ENCODE results near the gene PIAS4. TPM values are rescaled to one million over a fixed set of nuclear protein-coding genes. Genes with fewer than 3 reads are reported as not detected.

The PIAS4 gene
- total and polyA plus RNA-seq, 2 donors (not counting 3 experiments of a cell fraction or from before 2014, with no cell fraction given), result 26.2 to 46.2 TPM

GRCh38 chr19:4077800-4078684 lies 70.5 kb downstream of the PIAS4 start:
- Histone ChIP-seq H3K36me3 (ENCODE audit: control insufficient read depth in 2 of 2, extremely low read depth in 1 of 2, insufficient read depth in 2 of 2, low read length in 2 of 2) (no peaks in the 10 kb centered on the region), H4K20me1 (replicated peaks; ENCODE audit: control insufficient read depth, extremely low read depth, insufficient read depth, low read length) (no peaks in the 10 kb centered on the region), H3K4me3 (replicated peaks in 1 of 3; ENCODE audit: insufficient read depth in 1 of 3, low read depth in 1 of 3, low read length in 3 of 3) (peak overlapping the region; percentile 29 to 52 (median 43)), H2AFZ (ENCODE audit: low read depth, low read length) (peak overlapping the region; percentile 97), H3K9me1 (replicated peaks; ENCODE audit: control insufficient read depth, extremely low read depth, insufficient read depth, low read length) (no peaks in the 10 kb centered on the region), H3K27ac (ENCODE audit: insufficient read depth, low read depth, low read length) (no peak overlapping the region), H3K9ac (replicated peaks; ENCODE audit: extremely low read depth, insufficient read depth, low read length) (no peak overlapping the region), H3K4me1 (ENCODE audit: control insufficient read depth, extremely low read depth, insufficient read depth, low read length) (peaks cover 6% of the 10 kb centered on the region), H3K9me3 (replicated peaks; ENCODE audit: control insufficient read depth, insufficient read depth, low read length) (no peaks in the 10 kb centered on the region), H3K79me2 (ENCODE audit: control insufficient read depth, insufficient read depth, low read length) (no peaks in the 10 kb centered on the region), H3K4me2 (ENCODE audit: insufficient read depth, low read length) (peak overlapping the region; percentile 73), H3K27me3 (ENCODE audit: control insufficient read depth in 2 of 2, insufficient read depth in 2 of 2, low read length in 2 of 2) (no peaks in the 10 kb centered on the region)
- CTCF ChIA-PET, result interaction anchor here (0.8 to 3.3 kb wide), 3 partner anchors 11 to 62 kb away, joined by 3 to 13 read pairs (median 3); no protein-coding TSS in a partner anchor
- POLR2A ChIA-PET, result interaction anchor here (0.5 to 1.3 kb wide), 2 partner anchors 11 to 20 kb away, joined by 3 to 7 read pairs; no protein-coding TSS in a partner anchor
- FAIRE-seq (peak; percentile 79), DNase-seq (ENCODE audit: low read depth, low spot score) (peak; percentile 25)
- intact Hi-C loops (cut with micrococcal nuclease), result no loop called here
- no TSS peak for BruUV-seq (replicated peaks)
- dilution Hi-C loops (cut with MboI; ENCODE audit: extremely low pct_ligation_motif_present, low sequenced_read_pairs), result no loop called here
- no peak for TF ChIP-seq GATA2 (IDR thresholded peaks at IDR 0.05; ENCODE audit: insufficient read depth, insufficient read length, low read depth, low read length)
- TF ChIP-seq FOS (IDR thresholded peaks at IDR 0.05; ENCODE audit: borderline replicate concordance, insufficient read depth, low read length), result no peak
- no peak for TF ChIP-seq JUN (IDR thresholded peaks at IDR 0.05; ENCODE audit: borderline replicate concordance, insufficient read depth, insufficient read length, low read depth)
- no peak for TF ChIP-seq EZH2 (IDR thresholded peaks at IDR 0.05; ENCODE audit: borderline replicate concordance, low read depth, low read length, severe bottlenecking)
- no peak for TF ChIP-seq MYC (IDR thresholded peaks at IDR 0.05; ENCODE audit: low read depth, low read length)
- no peak for TF ChIP-seq CTCF (IDR thresholded peaks at IDR 0.05; ENCODE audit: extremely low read depth in 1 of 2, insufficient read depth in 1 of 2, low read depth in 1 of 2, low read length in 2 of 2)
